Activated CD4-positive, alpha-beta T cell treated with anti-CD3 and anti-CD28 coated beads, Interleukin-2, amount 10 ng/mL, durations not matched to agents 24 days and 14 days (primary cell): ENCODE results near the gene TRIM58. TPM values are rescaled to one million over a fixed set of nuclear protein-coding genes. Genes with fewer than 3 reads are reported as not detected.

Experiments
- DNase-seq: peaks from one replicate; pipeline ENCODE4 v3.0.0; 2022
- H3K27ac Mint-ChIP-seq: one replicate; pipeline ENCODE4 v1.8.0; 2022; ENCODE audit warnings: mild to moderate bottlenecking, mixed read lengths
- H3K27me3 Mint-ChIP-seq: one replicate; pipeline ENCODE4 v1.8.0; 2022; ENCODE audit warnings: mixed read lengths
- H3K36me3 Mint-ChIP-seq: one replicate; pipeline ENCODE4 v1.8.0; 2022; ENCODE audit warnings: low read depth, mild to moderate bottlenecking, mixed read lengths
- H3K4me1 Mint-ChIP-seq: one replicate; pipeline ENCODE4 v1.8.0; 2021; ENCODE audit warnings: mixed read lengths
- H3K4me3 Mint-ChIP-seq: one replicate; pipeline ENCODE4 v1.8.0; 2022; ENCODE audit warnings: mild to moderate bottlenecking, moderate library complexity, mixed read lengths
- H3K9me3 Mint-ChIP-seq: one replicate; pipeline ENCODE4 v1.8.0; 2021; ENCODE audit warnings: mixed read lengths
- intact Hi-C: fragments of 100-400 bp; cut with micrococcal nuclease; formaldehyde crosslinking; loops from one replicate; pipeline ENCODE4 v1.15.1; 2023
- total RNA-seq: library from RNA; stranded (reverse); gene quantifications from 2 replicates; pipeline ENCODE4 v1.2.3, GENCODE V29; 2022

Gene TRIM58
- total RNA-seq, 1 donor from 2014 or later = 0.23 TPM

GRCh38 chr1:247849616-247850015 lies 7.4 kb upstream of the TRIM58 start:
- Mint-ChIP-seq H3K27ac (no peak overlapping the region), H3K9me3 (no peaks in the 10 kb centered on the region), H3K27me3 (peaks cover 4% of the 10 kb centered on the region), H3K36me3 (no peaks in the 10 kb centered on the region), H3K4me3 (no peak overlapping the region), H3K4me1 (no peaks in the 10 kb centered on the region)
- intact Hi-C loops = no loop called here
- no peak for DNase-seq

GRCh38 chr1:247854899-247855545 lies 2.0 kb upstream of the TRIM58 start:
- Mint-ChIP-seq H3K4me1 (peaks cover 10% of the 10 kb centered on the region), H3K9me3 (no peaks in the 10 kb centered on the region), H3K4me3 (no peak overlapping the region), H3K36me3 (no peaks in the 10 kb centered on the region), H3K27me3 (peaks cover 36% of the 10 kb centered on the region), H3K27ac (no peak overlapping the region)
- DNase-seq = no peak
- intact Hi-C loops = loop anchor here (5.0 kb wide), 1 partner anchor 52 kb away; no protein-coding TSS in a partner anchor

GRCh38 chr1:247855911-247856310 lies 1.1 kb upstream of the TRIM58 start:
- no peak for DNase-seq
- Mint-ChIP-seq H3K27me3 (peaks cover 38% of the 10 kb centered on the region), H3K4me1 (peaks cover 10% of the 10 kb centered on the region), H3K27ac (no peak overlapping the region), H3K36me3 (no peaks in the 10 kb centered on the region), H3K4me3 (peak overlapping the region; percentile 79), H3K9me3 (no peaks in the 10 kb centered on the region)
- intact Hi-C loops = loop anchor here (5.0 kb wide), 1 partner anchor 51 kb away; no protein-coding TSS in a partner anchor

GRCh38 chr1:247857985-247858619 lies 1.1 kb downstream of the TRIM58 start:
- H3K9me3 Mint-ChIP-seq = no peaks in the 10 kb centered on the region
- H3K4me1 Mint-ChIP-seq = peaks cover 10% of the 10 kb centered on the region
- H3K27me3 Mint-ChIP-seq = peaks cover 38% of the 10 kb centered on the region
- H3K27ac Mint-ChIP-seq = no peak overlapping the region
- DNase-seq = no peak
- H3K4me3 Mint-ChIP-seq = peak overlapping the region; percentile 79
- no peaks in the 10 kb centered on the region for H3K36me3 Mint-ChIP-seq
- intact Hi-C loops = loop anchor here (5.0 kb wide), 1 partner anchor 49 kb away; no protein-coding TSS in a partner anchor

GRCh38 chr1:247862756-247863155 lies 5.8 kb downstream of the TRIM58 start:
- Mint-ChIP-seq H3K36me3 (no peaks in the 10 kb centered on the region), H3K27me3 (peaks cover 14% of the 10 kb centered on the region), H3K4me1 (peaks cover 5% of the 10 kb centered on the region), H3K9me3 (no peaks in the 10 kb centered on the region), H3K4me3 (no peak overlapping the region), H3K27ac (no peak overlapping the region)
- DNase-seq = no peak
- intact Hi-C loops = no loop called here

GRCh38 chr1:247864644-247865043 lies 7.7 kb downstream of the TRIM58 start:
- Mint-ChIP-seq H3K4me1 (no peaks in the 10 kb centered on the region), H3K27me3 (peaks cover 3% of the 10 kb centered on the region), H3K9me3 (peaks cover 4% of the 10 kb centered on the region), H3K4me3 (no peak overlapping the region), H3K27ac (no peak overlapping the region), H3K36me3 (no peaks in the 10 kb centered on the region)
- intact Hi-C loops = no loop called here
- no peak for DNase-seq

GRCh38 chr1:247865416-247865815 lies 8.4 kb downstream of the TRIM58 start:
- Mint-ChIP-seq H3K36me3 (no peaks in the 10 kb centered on the region), H3K4me3 (no peak overlapping the region), H3K27me3 (no peaks in the 10 kb centered on the region), H3K27ac (no peak overlapping the region), H3K9me3 (peaks cover 6% of the 10 kb centered on the region), H3K4me1 (no peaks in the 10 kb centered on the region)
- intact Hi-C loops = no loop called here
- DNase-seq = peak; percentile 8

- intact Hi-C loops = no loop called here
- Mint-ChIP-seq H3K4me1 (no peaks in the 10 kb centered on the region), H3K36me3 (no peaks in the 10 kb centered on the region), H3K9me3 (no peaks in the 10 kb centered on the region), H3K27me3 (no peaks in the 10 kb centered on the region), H3K27ac (no peak overlapping the region), H3K4me3 (no peak overlapping the region)
- peak; percentile 23 for DNase-seq
These were observed 26.4 kb downstream of the TRIM58 start for GRCh38 chr1:247883346-247883745.

GRCh38 chr1:247884797-247885413 lies 27.9 kb downstream of the TRIM58 start:
- Mint-ChIP-seq H3K27ac (no peak overlapping the region), H3K36me3 (no peaks in the 10 kb centered on the region), H3K27me3 (no peaks in the 10 kb centered on the region), H3K4me3 (no peak overlapping the region), H3K4me1 (no peaks in the 10 kb centered on the region), H3K9me3 (no peaks in the 10 kb centered on the region)
- intact Hi-C loops = no loop called here
- peak; percentile 38 for DNase-seq

- intact Hi-C loops = no loop called here
- DNase-seq = no peak
- no peaks in the 10 kb centered on the region for H3K36me3 Mint-ChIP-seq
- H3K4me3 Mint-ChIP-seq = no peak within 1 kb of the TSS
- no peaks in the 10 kb centered on the region for H3K9me3 Mint-ChIP-seq
- H3K27me3 Mint-ChIP-seq = no peaks in the 10 kb centered on the region
- H3K4me1 Mint-ChIP-seq = no peaks in the 10 kb centered on the region
- no peak within 1 kb of the TSS for H3K27ac Mint-ChIP-seq
These were observed 38.2 kb downstream of the TRIM58 start, which contains the start of gene OR2W3 for GRCh38 chr1:247895163-247895637. Gene OR2W3, plus strand, starts transcription at chr1:247895587. Its CDS starts 0 bp downstream, at chr1:247895587.

- Mint-ChIP-seq H3K27me3 (no peaks in the 10 kb centered on the region), H3K27ac (no peak overlapping the region), H3K4me1 (no peaks in the 10 kb centered on the region), H3K9me3 (no peaks in the 10 kb centered on the region), H3K4me3 (no peak overlapping the region), H3K36me3 (no peaks in the 10 kb centered on the region)
- no peak for DNase-seq
- intact Hi-C loops = no loop called here
These were observed 39.0 kb downstream of the TRIM58 start for GRCh38 chr1:247895976-247896375.

- Mint-ChIP-seq H3K36me3 (no peaks in the 10 kb centered on the region), H3K9me3 (peaks cover 6% of the 10 kb centered on the region), H3K27ac (no peak overlapping the region), H3K4me3 (peak overlapping the region; percentile 2), H3K27me3 (peaks cover 5% of the 10 kb centered on the region), H3K4me1 (peaks cover 23% of the 10 kb centered on the region)
- intact Hi-C loops = loop anchor here (10.0 kb wide), 1 partner anchor 499 kb away; no protein-coding TSS in a partner anchor
- DNase-seq = no peak
These were observed 47.1 kb downstream of the TRIM58 start for GRCh38 chr1:247904122-247904521.

- peaks cover 8% of the 10 kb centered on the region for H3K9me3 Mint-ChIP-seq
- H3K27ac Mint-ChIP-seq = no peak overlapping the region
- no peak for DNase-seq
- intact Hi-C loops = loop anchor here (5.0 to 10.0 kb wide), 2 partner anchors 48 to 500 kb away; partner anchors contain the start of gene TRIM58
- H3K4me3 Mint-ChIP-seq = no peak overlapping the region
- H3K27me3 Mint-ChIP-seq = peaks cover 5% of the 10 kb centered on the region
- H3K4me1 Mint-ChIP-seq = peaks cover 23% of the 10 kb centered on the region
- no peaks in the 10 kb centered on the region for H3K36me3 Mint-ChIP-seq
These were observed 48.2 kb downstream of the TRIM58 start for GRCh38 chr1:247905181-247905580.
